CD4-positive, alpha-beta T cell treated with Interleukin-17A for 1 hour (primary cell): ENCODE results near the gene UCHL1.

Experiments used
- DNase-seq: peaks from one replicate; pipeline ENCODE4 v3.0.0-alpha.2; 2020

The UCHL1 gene

DNA sequence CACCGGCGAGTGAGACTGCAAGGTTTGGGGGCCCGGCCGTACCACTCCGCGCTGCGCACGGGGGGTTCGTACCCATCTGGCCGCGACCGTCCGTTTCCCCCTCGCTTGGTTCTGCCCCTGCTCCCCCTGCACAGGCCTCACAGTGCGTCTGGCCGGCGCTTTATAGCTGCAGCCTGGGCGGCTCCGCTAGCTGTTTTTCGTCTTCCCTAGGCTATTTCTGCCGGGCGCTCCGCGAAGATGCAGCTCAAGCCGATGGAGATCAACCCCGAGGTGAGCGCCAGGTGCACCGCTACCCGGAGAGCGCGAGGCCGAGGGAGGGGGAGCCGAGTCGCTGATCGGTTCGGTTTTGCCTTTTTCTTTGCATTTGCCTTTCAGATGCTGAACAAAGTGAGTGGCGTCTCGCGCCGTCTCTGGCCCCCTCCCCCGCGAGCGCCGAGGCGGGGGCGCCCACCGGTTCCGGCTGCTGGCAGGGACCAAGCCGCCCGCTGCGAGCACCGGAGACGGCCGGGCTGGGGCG is at the start of gene UCHL1:
TSS of gene UCHL1 (plus strand) at position 189 of the 517 bp plus-strand sequence. CDS start at position 238, 49 bp downstream.
- DNase-seq = no peak

DNA sequence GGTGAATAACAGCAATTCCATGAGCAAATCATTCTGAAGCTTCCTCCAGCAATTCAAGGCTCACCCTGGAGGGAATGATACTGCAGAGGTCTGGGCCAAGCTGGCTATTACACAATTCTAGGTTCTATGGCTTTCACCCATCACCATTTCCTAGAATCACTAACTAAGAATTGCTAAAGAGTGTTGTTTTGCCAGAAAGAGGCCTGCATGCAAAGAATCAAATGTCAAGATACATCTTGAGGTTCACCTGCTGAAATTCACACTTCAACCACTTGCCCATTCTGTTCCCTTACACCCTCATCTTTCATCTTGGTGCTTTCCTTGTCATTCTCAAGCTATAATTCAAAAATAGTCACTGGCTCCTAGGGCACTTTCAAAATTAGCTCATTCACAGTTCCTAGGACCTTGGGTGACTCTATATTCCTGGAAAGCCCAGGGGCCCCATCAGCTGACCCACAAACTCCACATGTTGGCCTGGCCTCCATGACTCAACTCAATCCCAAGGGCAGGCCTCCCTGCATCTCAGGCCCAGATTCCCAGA is 49.4 kb upstream of the UCHL1 start:
- DNase-seq = no peak

DNA sequence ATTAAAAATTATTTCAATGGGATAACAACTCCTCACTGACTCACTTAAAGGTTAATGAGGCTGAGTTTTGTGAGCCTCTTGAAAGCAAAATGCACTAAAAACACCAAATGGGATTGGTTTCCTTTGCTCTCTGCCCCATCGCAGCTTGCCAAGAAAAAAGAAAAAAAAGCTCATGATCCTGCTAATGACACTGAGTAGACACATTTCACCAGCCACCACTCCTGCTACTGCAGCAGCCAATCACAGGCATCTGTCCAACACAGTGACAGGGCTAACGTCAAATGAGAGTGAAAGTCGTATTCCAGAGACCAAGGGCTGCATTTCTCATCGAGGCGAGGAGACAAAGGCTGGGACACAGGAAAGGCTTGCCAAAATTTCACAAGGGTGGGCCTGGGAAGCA is 47.5 kb upstream of the UCHL1 start:
- DNase-seq = no peak

DNA sequence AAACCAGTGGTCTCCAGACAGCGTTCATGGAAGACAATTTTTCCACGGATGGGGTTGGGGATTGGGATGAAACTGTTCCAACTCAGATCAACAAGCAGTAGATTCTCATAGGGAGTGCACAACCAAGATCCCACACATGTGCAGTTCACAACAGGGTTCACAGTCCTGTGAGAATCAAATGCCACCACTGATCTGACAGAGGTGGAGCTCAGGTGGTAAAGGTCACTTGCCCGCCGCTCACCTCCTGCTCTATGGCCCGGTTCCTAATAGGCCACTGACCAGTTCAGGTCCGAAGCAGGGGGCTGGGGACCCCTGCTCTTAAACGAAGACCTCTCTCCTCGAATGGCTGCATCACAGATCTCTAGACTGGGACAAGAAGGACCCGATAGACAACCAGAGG is 46.8 kb upstream of the UCHL1 start:
- no peak for DNase-seq

DNA sequence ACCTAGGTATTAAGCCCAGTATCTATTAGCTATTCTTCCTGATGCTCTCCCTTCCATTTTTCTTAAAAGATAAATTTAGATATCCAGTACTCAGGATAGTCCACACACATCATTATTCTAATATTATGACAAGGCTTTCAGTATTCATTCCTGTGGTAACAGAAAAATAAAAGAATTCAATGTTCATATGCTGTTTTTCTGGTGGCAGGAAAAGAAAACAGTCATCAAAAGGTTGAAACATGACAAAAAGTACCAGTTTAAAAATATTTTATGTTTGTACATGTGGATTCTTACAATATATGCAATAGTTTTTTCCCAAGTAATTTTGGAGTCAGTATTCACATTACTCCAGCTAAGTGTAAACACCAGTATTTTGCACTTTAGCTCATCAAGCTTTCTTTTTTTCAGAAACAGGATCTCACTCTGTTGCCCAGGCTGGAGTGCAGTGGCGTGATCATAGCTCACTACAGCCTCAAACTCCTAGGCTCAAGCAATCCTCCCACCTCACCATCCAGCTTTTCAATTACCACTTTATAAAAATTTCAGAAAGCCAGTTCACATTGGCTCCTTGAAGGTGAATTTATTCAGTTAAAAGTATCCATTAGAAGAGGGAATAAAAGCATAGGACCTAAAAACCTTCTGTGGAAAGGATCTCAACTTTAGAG is 44.6 kb upstream of the UCHL1 start:
- DNase-seq = no peak

DNA sequence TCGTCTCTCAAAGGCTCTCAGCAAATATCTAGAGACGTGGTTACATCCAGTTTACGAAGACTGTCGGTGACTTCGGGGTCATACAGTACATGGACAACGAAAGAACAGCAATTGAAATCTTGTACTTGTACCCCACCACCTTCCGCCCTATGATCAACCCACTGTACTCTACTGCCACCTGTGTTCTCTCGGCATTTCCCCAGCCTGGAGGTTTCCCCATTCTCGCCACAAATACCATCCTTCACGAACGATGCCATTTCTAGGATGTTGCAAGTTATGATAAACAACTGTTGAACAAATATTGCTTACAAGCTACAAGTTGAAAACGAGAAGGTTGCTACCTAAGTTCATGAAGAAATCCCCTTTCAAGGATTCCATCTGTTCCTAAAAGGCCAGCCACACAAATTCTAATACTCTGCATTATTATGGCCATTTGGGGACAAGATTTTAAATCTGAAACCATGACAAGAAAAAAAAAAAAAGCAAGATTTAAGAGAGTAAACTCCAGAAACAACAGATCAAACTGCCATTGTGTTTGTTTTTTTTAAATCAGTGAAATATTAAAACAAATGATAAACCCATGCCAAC is 44.0 kb upstream of the UCHL1 start:
- DNase-seq = no peak

DNA sequence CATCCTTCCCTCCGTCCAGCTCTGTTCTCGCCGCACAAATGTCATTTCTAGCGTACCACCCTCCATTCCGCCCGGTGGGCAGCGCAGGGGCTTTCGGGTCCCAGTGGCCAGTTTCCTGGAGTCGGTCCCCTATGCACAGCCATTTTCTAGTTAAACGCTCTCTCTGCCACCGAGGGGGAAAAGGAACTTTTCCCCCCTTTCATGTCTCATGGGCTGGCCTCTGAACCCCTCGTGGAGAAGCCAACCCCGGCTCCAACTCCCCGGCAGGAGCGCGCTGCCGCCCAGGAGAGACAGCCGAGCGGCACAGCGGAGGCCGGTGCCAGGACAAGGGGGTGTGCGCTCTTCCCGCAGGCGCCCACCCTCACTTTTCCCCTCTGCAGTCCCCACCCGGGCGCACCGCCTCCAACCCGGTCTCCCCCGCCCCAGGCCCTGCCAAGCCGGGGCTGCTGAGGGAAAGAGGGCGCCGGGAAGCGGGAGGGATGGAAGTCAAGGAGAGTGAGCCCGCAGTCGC is 43.0 kb upstream of the UCHL1 start:
- DNase-seq = no peak

DNA sequence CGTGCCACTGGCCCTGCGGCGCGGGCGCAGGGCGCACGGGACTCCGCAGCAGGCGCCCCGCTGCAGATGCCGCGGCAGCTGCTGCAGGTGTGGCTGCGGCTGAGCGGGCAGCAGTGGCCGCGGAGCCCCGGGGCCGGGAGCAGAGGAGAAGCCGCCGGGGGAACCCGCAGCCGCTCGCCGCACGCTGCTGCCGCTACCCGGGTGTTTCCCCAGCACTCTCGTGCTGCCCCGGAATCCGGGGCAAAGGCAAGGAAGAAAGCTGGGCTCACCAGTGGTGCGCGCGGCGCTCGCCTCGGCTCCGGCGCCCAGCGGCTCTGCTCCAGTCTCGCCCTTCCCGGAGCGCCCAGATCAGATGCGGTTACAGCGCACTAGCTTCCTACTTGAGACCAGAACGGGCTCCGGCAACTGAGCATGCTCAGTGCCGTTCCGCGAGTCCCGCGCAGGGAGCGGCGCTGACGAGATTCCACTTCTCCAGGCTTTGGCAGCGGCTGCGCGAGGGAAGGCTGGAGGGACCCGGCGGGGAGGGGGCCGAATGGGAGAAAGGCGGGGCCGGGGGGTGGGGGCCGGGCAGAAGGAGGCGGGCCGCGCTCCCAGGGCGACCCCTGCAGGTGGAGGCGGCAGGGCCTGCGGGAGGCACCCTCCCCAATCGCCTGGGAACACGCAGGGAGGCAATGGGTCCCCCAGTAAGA is 42.4 kb upstream of the UCHL1 start, which contains the start of gene APBB2:
TSS of gene APBB2 (minus strand) at position 407 of the 689 bp plus-strand sequence. CDS start 181,288 bp downstream, outside the sequence.
- DNase-seq = peak; percentile 18

DNA sequence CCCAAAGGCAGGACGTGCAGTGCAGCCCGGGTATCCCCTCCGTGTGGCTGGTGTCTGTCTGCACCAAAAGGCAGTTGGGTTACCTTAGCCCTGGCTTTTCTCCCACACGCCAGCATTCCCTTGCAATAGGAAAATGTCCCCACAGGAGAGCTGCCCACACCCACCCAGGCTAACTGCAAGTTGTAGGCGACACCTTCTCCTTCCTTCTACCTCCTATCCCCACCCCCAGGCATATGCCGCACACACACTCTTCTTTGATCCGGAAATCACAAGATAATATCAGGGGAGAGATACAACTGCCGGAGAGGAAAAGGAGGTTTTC is 41.9 kb upstream of the UCHL1 start:
- no peak for DNase-seq

DNA sequence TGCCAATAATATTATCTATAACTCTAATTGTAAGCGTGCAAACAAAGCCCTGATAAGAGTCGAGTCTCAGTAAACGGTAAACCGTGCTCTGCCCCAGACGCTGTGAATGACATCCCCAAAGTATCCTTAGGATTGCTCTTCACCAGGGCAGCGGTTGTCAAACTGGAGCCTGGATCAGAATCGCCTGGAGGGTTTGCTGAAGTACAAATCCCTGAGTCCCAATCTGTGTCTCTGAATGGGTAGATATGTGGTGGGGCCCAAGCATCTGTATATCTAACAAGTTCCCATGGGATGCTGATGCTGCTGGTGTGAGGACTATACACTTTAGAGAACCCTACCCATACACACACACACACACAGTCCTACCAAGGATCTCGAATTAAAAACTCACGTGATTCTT is 41.6 kb upstream of the UCHL1 start:
- no peak for DNase-seq

DNA sequence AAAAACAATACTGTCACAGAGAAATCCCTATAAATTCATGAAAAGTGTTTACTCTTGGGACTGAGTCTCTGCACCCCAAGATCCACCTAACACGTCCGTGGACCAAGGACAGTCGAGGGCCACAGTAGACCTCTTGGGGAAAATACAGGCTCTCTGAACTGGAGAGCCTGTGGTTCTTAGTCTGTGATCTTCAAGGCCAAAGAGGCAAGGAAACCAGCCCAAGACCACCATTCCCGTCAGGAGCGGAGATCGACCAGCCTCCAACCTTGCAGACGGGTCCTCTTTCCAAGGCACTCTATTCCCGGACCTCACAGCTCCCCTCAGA is 40.8 kb upstream of the UCHL1 start:
- no peak for DNase-seq

DNA sequence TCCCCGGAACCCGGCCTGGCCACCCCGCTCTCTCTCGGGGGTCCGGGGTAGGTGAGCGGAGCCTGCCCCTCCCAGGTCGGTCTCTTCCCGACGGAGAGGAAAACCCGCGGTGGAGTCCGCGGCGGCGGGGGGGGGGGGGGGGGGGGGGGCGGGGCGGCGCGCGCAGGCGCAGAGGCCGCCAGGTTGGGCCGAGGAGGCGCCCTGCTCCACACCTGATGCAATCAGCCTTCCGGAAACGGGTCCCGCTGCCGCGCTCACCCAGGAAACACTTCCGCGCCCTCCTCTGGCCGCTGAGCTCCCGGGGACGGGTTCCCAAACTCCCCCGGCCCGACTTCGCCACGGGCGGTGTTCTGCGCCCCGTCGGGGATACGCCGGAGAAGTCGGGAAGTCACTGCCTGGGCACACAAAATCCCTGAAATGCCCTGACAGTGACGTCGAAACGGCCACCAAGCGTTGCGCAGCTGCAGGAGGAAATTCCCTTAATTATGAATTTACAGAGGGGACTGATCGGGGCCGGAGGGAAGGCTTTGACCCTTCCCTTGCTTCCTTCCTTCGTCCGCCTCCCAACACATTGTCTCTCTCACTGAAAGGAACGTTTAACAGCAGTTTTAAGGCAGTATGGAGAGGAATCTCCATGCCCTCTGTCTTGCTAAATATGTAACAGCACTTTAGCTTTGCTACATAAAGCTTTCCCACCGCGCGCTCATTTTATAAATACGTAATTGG is 40.3 kb upstream of the UCHL1 start:
- DNase-seq = peak; percentile 22

DNA sequence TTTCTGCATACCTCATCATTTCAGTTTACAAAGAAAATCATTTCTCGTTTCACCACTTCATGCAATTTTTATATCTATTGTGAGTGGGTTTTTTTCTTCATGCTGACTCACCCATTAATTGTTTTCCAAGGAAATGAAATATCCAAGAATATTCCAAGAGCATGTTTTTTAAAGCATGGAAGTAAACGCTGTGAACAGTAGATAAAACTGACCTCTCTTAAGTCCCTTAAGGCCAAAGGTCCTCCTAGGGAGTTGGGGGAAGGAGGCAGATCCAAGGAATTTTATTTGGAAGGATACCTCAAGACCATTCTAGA is 39.8 kb upstream of the UCHL1 start:
- no peak for DNase-seq

DNA sequence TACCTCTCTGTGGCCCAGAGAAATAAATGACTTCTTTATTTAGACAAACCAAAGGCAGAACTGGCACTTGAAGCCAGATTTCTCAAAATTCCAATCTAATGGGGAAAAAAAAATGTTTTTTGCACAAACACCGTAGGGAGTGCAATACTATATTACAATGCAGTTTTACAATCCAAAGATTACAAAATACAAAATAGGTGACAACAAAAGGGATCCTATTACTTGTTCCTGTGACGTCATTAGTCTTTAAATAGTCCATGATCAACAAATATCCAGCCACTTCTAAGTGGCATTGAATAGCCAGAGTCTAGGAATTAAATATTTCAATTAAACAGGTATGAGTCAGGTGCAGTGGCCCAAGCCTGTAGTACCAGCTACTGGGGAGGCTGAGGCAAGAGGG is 39.4 kb upstream of the UCHL1 start:
- DNase-seq = no peak

DNA sequence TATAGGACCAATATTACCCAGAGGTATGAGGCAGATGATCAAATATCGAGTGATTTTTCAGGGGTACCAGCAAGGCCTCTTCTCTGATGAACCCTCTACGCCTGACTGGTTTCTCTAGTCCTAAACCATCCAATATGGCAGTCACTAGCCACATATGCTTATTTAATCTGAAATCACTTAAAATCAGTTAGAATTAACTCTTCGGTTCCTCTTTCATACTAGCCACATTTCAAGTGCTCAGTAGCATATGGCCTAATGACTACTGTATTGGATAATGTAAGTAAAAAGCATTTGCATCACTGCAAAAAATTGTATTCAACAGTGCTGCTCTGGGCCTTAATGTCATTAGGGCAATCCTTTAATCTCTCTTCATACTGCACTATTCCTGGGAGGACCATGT is 38.0 kb upstream of the UCHL1 start:
- no peak for DNase-seq

DNA sequence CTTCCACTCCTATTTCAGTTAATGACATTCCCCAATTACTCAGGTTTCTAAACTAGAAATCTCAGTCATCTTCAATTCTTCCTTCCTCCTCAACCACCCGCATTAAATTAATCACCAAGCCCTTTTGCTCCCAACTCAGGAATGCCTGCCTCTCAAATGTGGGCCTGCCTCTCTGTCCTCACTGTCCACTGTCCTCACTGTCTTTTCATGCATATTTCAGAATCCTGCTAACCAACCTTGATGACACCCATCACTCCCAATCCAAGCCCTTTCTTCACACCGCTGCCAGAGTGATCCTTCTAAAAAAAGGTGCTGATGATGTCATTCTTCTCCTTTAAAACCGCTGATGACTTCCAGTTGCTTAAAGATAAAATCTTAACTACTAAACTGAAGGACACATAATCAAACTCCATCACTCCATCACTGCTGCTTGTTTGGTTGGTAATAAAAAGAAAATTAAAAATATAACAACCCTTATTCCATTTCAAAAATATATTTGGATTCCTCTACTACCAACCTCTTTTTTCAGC is 37.2 kb upstream of the UCHL1 start:
- no peak for DNase-seq

DNA sequence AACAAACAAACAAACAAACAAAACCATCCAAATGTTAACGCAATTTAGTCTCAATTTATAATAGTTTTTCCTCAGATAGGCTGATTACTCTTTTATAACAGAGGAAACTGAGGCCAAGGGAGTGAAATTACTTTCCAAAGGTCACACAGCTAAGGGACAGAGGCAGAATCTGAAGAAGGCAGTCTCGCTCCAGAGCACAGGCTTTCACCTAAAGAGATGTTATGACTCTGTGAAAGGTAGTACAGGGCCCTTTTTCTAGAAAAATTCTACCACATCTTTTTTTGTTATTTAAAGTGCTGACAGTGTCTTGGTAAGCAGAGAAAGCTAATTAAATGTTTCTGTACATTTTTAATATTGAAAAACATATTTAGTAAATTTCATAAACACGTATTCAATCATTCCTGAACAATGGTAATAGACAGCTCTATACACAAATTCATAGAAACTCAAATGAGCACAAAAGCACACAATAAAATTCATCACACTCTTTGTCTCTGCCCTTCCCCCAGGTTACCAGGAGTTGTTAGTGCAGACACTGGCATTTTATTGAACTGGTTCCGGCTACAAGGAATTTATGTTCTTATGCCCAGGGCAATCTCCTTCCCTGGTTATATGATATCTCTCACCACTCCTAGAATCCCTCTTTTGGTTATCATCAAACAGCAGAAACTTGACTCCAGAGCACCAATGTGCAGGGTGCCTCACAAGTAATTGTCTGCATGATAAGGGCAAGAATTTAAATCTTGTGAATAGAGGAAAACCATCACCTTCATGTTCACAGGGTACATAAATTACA is 34.7 kb upstream of the UCHL1 start:
- no peak for DNase-seq

DNA sequence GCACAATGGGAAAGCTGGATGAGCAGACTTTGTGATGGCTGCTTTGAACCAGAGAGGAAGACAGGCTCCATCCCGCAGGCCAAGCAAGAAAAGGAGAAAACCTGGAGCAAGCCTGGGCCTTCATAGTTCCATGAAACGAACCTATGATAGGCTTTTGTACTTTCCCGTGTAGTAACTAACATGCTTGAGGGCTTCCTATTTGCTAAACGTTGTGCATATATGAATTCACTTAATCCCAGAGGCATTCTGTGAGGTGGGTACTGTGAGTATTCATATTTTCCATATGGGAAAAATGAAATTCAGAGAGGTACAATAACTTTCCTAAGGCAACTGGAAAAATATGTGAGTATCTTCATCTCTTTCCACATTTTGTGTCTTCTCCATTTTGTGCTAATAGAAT is 28.8 kb upstream of the UCHL1 start:
- no peak for DNase-seq

DNA sequence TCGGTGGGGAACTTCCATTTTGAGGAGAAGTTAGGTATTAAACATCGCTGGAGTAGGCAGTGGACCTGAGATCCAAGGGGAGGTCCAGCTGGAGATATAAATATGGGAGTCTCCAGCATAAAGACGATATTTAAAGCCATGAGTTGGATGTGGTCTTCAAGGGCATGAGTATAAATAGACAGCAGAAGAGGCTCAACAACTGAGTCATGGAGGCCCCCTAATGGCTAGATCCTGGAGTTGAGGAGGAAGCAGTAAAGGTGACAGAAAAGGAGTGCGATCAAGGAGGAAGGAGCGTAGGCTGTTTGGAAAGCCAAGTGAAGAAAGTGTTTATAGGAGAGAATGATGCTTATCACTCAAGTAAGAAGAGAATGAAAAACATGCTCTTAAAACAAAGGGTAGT is 24.3 kb upstream of the UCHL1 start:
- no peak for DNase-seq

DNA sequence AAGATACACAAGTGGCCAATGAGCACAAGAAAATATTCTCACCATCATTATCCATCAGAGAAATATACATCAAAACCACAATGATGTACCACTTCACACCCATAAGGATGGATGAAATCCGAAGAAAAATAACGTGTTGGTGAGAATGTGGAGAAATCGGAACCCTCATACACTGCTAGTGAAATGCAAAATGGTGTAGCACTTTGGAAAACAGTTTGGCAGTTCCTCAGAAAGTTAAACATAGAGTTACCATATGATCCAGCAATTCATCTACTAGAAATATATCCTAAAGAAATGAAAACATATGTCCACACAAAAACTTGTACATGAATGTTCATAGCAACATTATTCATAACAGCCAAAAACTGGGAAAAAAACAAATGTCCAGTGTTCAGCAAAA is 23.9 kb upstream of the UCHL1 start:
- DNase-seq = no peak

DNA sequence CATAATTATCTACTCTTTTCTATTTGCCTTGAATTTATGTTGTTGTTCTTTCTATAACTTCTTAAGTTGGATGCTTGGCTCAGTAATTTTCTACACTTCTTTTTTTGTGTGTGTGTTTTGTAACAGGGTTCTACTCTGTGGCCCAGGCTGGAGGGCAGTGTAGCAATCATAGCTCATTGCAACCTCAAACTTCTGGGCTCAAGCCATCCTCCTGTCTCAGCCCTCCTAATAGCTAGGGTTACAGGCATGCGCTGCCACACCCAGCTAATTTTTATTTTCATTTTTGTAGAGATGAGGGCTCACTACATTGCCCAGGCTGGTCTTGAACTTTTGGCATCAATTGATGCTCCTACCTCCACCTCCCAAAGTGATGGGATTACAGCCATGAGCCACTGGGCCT is 20.7 kb upstream of the UCHL1 start:
- no peak for DNase-seq

DNA sequence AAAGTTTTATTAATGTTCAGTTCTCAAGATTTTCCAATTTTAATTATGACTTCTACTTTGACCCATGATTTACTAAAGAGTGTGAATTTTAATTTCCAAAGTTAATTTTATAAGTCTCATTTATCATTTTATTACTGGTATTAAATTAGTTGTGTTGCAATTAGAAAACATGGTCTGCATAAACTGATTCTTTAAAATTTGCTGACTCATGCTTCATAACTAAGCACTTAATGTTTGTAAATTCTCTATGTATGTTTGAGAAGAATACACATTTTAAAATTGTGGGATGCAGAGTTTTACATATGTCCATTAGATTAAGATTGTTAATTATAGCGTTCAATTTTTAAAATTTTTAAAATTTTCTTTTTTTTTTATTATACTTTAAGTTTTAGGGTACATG is 20.2 kb upstream of the UCHL1 start:
- no peak for DNase-seq
